GM10266 (cell line): ENCODE data around the gene OR10H1.
"Not testable (repeated sequence)": the region's sequence is repeated elsewhere in the genome, so short reads cannot be mapped to it uniquely, and the experiment has no call there.

Source experiments
- DNase-seq: peaks from one replicate; pipeline ENCODE4 v3.0.0; 2012; ENCODE audit errors: extremely low spot score
- TF ChIP-seq, protein P1 (sequence below): IDR thresholded peaks from 2 replicates; pipeline ENCODE4 v1.5.1; 2012; ENCODE audit warnings: mild to moderate bottlenecking, low read depth; ENCODE audit not compliant: control insufficient read depth, insufficient read depth; ENCODE audit errors: missing control alignments

The OR10H1 gene

DNA sequence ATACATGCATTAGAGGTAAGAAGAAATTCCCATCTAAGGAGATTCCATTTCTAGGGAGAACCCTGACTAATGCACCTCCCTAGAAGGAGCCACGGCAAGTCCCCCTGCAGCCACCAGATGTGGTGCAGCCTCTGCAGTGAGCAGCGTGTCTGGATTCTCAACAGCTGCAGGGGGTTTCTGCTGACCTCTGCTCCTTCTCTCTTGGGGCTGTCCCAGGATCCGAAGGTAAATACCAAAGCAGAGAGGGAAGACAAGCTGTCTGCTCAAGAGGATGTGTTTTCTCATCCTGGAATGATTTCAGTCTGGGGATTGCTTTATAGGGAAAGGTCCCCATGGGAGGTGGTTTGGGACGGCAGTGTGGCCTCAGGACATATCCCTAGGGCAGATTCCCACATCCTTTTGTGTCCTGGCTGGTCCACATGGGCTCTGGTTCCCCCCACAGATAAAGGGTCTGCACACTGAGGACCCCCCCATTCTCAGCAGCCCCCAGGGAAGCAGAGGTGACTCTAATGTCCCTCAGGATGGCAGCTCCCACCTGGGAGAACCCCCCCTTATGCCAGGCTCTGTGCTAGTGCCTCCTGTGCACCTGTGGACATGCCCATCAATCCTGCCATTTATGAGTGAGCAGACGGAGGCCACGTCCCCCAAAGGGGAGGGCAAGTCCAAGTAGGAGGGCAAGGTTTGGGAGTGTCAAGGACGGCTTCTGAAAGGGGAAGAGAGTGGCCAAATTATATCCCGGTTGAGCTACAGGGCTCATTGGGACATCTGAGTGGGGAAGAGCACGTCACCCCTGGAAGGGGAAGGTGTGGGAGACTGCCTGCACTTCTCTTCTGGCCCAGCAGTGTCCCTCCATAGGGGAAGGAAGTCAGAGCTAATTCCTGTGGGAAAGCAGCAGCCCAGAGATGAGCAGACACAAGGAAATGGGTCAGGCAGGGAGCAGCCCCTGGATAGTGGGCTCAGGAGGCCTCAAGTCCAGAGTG lies 38.2 kb downstream of the OR10H1 start:
- TF ChIP-seq, protein P1, sequence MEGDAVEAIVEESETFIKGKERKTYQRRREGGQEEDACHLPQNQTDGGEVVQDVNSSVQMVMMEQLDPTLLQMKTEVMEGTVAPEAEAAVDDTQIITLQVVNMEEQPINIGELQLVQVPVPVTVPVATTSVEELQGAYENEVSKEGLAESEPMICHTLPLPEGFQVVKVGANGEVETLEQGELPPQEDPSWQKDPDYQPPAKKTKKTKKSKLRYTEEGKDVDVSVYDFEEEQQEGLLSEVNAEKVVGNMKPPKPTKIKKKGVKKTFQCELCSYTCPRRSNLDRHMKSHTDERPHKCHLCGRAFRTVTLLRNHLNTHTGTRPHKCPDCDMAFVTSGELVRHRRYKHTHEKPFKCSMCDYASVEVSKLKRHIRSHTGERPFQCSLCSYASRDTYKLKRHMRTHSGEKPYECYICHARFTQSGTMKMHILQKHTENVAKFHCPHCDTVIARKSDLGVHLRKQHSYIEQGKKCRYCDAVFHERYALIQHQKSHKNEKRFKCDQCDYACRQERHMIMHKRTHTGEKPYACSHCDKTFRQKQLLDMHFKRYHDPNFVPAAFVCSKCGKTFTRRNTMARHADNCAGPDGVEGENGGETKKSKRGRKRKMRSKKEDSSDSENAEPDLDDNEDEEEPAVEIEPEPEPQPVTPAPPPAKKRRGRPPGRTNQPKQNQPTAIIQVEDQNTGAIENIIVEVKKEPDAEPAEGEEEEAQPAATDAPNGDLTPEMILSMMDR = no peak
- no peak for DNase-seq

DNA sequence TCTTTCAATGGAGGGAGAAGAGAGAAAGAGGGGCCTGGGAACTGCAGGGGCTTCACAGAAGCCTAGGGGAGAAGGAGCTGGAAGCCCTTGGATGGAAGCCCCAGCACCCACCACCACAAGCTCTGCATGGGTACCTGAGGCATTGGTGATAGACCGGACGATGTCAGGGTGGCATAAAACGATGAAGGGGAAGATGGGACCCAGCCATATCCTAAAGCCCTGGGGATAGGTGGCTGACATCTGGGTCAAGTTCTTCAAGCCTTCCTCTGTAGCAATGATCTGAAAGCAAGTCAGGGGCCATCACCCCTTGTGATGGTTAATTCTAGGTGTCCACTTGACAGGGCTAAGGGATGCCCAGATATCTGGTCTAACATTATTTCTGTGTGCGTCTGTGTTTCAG lies 39.2 kb downstream of the OR10H1 start:
- TF ChIP-seq, protein P1 = no peak
- DNase-seq = no peak

DNA sequence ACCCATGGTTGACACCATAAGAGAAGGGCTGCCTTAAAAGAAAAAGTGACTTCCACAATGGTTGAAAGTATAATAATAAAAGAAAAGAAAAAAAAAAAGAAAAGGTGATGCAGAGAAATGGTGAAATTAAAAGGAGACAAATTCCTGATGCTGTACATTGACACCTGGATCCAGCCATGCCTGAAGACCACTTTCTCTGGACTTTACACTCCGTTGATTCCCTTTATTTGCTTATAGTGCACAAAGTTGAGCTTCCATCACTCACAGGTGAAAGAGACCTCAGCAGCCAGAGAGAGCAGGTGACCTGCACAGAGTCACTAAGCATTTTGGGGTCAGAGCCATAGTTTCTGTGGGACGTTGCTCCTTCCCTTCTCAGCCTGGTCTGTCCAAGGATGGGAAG lies 40.2 kb downstream of the OR10H1 start:
- TF ChIP-seq, protein P1 = no peak
- no peak for DNase-seq

DNA sequence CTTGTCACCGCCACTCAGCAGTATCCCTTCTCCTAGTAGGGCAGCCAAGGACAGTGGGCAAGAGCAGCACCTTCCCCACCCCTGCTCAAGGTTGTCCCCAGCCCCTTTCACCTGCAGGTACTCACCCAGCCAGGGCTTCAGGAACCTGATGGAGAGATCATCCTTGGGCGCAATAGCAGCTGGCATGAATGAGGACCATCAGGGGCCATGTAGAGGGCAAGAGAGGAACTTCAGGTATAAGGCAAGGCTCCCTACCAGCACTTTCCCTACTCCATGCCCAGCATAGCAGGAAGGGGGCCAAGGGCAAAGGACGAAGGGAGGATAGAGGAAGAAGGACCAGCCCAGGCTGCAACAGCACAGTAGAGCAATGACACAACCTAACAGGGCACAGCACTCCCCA lies 41.3 kb downstream of the OR10H1 start:
- DNase-seq = not testable (repeated sequence)

DNA sequence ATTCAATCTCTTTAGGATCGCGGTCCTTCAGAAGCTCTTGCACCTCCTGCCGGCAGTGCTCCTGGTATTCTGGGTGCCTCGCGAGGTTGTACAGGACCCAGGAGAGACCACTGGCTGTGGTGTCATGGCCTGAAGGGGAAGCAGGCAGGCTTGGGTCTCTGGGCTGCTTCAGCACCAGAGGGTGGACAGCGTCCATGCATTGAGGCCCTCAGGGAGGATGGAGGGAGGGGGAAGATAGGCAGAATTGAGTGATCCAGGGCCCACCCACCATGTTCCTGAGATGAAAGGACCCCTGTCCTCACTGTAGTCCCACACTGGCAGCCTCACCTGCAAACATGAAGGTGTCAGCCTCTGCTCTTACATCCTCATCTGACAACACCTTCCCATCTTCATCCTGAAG lies 45.9 kb downstream of the OR10H1 start:
- no peak for DNase-seq
- TF ChIP-seq, protein P1 = no peak

DNA sequence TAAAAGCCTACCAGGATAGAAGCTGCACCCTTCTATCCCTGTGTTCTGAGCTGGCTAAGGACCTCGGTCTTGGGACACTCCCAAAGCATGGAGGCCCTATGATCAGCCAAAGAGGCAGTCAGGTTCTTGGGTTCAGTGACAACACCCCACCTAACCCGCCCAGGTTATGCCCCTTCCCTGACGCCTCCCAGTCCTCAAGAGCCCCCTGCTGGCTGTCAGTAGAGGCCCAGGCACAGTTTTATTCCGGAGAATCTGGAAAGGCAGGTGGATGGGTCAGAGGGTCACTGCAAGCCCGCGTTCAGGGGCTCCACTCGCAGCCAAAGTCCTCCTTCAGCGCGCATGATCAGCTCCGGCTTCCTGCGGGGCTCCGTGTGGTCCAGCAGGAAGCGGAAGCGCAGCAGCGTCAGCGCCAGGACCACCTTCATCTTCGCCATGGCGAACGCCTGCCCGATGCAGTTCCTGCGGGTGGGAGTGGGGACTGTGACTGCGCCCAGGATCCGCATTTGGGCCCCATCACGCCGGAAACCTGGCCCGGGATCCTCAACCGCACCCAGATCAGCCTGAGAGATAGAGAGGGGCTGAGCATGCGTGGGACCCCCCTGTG lies 55.4 kb downstream of the OR10H1 start:
- DNase-seq = no peak

DNA sequence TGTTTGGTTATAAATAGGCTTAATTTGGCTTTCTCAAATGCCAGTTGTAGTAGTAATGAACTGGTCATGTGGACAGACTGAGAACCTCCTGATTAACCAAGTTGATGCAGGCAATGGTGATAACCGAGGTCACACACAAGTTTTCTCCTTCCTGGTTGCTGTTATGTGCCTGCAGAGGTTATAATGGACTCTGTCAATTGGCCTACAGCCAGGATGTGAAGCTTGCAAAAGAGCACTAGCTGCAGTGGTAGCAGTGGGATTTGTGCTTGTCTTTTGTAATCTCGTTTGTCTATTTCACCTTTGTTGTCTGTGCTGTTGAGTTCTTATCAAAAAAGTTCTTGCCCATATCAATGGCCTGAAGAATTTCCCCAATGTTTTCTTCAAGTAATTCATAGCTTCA lies 57.1 kb downstream of the OR10H1 start:
- TF ChIP-seq, protein P1 = no peak
- no peak for DNase-seq

More for the DNA sequence above, 55.4 kb downstream of the OR10H1 start:
- TF ChIP-seq, protein P1 = peak; percentile 10
